Kidney epithelial cell (primary cell): ENCODE data around the gene LCE5A. TPM values are rescaled to one million over a fixed set of nuclear protein-coding genes. Genes with fewer than 3 reads are reported as not detected.
"Not testable (repeated sequence)": the region's sequence is repeated elsewhere in the genome, so short reads cannot be mapped to it uniquely, and the experiment has no call there.

ENCODE experiments used
- DNase-seq: peaks from one replicate; pipeline ENCODE4 v3.0.0-alpha.2; 2010; ENCODE audit warnings: low read depth
- H3K27me3 ChIP-seq: 2 replicates; pipeline ENCODE4 v1.6.0; 2011; ENCODE audit warnings: low read length; ENCODE audit not compliant: control insufficient read depth, insufficient read depth
- H3K36me3 ChIP-seq: 2 replicates; pipeline ENCODE4 v1.5.1; 2011; ENCODE audit warnings: low read length; ENCODE audit not compliant: control insufficient read depth, insufficient read depth
- H3K4me3 ChIP-seq: 2 replicates; pipeline ENCODE4 v1.5.1; 2011; ENCODE audit warnings: low read depth, mild to moderate bottlenecking, control low read depth, low read length
- total RNA-seq: library from RNA; depleted of rRNA; stranded (reverse); fragments of >200 nt; gene quantifications from 2 replicates; pipeline ENCODE4 v1.2.3, GENCODE V29; 2015
- TF ChIP-seq, protein P1 (sequence below): IDR thresholded peaks from 2 replicates; pipeline ENCODE4 v1.5.1; 2011; ENCODE audit warnings: mild to moderate bottlenecking, moderate library complexity, low read length, control low read depth, inconsistent platforms; ENCODE audit not compliant: insufficient read depth, poor library complexity, severe bottlenecking

The LCE5A gene
- total RNA-seq, 1 donor from 2014 or later = not detected

GRCh38 chr1:152535774-152536173 lies 25.2 kb downstream of the LCE5A start:
- no peak for DNase-seq
- no peaks in the 10 kb centered on the region for H3K36me3 ChIP-seq
- no peak overlapping the region for H3K4me3 ChIP-seq
- TF ChIP-seq, protein P1, sequence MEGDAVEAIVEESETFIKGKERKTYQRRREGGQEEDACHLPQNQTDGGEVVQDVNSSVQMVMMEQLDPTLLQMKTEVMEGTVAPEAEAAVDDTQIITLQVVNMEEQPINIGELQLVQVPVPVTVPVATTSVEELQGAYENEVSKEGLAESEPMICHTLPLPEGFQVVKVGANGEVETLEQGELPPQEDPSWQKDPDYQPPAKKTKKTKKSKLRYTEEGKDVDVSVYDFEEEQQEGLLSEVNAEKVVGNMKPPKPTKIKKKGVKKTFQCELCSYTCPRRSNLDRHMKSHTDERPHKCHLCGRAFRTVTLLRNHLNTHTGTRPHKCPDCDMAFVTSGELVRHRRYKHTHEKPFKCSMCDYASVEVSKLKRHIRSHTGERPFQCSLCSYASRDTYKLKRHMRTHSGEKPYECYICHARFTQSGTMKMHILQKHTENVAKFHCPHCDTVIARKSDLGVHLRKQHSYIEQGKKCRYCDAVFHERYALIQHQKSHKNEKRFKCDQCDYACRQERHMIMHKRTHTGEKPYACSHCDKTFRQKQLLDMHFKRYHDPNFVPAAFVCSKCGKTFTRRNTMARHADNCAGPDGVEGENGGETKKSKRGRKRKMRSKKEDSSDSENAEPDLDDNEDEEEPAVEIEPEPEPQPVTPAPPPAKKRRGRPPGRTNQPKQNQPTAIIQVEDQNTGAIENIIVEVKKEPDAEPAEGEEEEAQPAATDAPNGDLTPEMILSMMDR = no peak
- H3K27me3 ChIP-seq = peaks cover 2% of the 10 kb centered on the region

GRCh38 chr1:152537496-152537895 lies 26.9 kb downstream of the LCE5A start:
- Histone ChIP-seq H3K4me3 (no peak overlapping the region), H3K36me3 (no peaks in the 10 kb centered on the region), H3K27me3 (peaks cover 2% of the 10 kb centered on the region)
- DNase-seq = no peak
- TF ChIP-seq, protein P1 = no peak

DNA sequence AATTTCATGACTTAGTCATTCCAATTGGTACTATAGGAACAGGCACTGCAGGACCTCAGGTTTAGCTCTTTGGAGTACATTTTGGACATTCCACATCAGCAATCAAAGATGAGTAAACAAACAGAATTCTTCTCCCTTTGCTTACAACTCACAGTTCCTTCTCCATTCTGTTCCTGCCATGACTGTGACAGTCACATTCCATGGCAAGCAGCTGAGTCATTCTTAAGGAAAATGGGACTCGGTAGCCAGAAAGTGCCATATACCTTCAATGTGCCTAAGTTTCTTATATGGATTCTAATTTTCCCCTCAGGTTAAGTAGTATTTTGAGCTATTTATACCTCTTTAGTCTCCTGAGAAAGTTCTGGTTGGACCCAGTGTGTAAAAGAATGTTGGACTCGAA lies 29.3 kb downstream of the LCE5A start:
- DNase-seq = no peak
- H3K36me3 ChIP-seq = no peaks in the 10 kb centered on the region
- H3K4me3 ChIP-seq = no peak overlapping the region
- TF ChIP-seq, protein P1 = no peak
- H3K27me3 ChIP-seq = peaks cover 2% of the 10 kb centered on the region

- TF ChIP-seq, protein P1 = peak; percentile 2
- DNase-seq = no peak
- Histone ChIP-seq H3K4me3 (no peak overlapping the region), H3K27me3 (no peaks in the 10 kb centered on the region), H3K36me3 (no peaks in the 10 kb centered on the region)
Measured at GRCh38 chr1:152543820-152544219, 33.2 kb downstream of the LCE5A start.

DNA sequence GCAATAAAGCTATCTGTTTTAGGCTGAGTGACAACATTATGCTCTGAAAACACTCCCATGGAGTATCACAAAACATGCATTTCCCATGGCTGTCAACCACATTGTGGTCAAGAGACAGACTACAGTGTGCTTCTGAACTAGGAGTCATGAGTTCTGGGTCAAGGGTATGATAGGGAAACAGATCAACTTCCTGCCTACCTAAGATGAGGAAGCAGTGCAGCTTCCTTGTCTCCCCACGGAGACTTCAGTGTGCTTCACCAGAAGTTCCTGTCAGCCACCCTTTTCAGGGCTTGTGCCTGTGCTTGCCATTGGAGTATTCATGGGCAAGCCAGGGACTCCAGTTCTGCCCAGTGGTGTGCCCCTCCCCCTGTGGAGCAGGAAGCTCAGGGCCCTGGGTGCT lies 36.1 kb downstream of the LCE5A start:
- Histone ChIP-seq H3K4me3 (no peak overlapping the region), H3K36me3 (no peaks in the 10 kb centered on the region), H3K27me3 (no peaks in the 10 kb centered on the region)
- TF ChIP-seq, protein P1 = no peak
- no peak for DNase-seq

DNA sequence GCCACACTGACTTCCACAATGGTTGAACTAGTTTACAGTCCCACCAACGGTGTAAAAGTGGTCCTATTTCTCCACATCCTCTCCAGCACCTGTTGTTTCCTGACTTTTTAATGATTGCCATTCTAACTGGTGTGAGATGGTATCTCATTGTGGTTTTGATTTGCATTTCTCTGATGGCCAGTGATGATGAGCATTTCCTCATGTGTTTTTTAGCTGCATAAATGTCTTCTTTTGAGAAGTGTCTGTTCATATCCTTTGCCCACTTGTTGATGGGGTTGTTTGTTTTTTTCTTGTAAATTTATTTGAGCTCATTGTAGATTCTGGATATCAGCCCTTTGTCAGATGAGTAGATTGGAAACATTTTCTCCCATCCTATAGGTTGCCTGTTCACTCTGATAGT lies 37.8 kb downstream of the LCE5A start:
- H3K4me3 ChIP-seq, H3K27me3 ChIP-seq, DNase-seq, H3K36me3 ChIP-seq: not testable (repeated sequence)

Other genes with a start within 250 kb of the LCE5A start
- not detected in 2 replicates for gene FLG, start 185.6 kb upstream of the LCE5A start, total RNA-seq
- gene FLG2, start 150.8 kb upstream of the LCE5A start, total RNA-seq = not detected in 2 replicates
- not detected in 2 replicates for gene CRNN, start 96.5 kb upstream of the LCE5A start, total RNA-seq
- gene CRCT1, start 3.7 kb downstream of the LCE5A start, total RNA-seq = 0.75 TPM in 1 of 2 replicates, not detected in the other
- not detected in 2 replicates for gene LCE3E, start 56.0 kb downstream of the LCE5A start, total RNA-seq
- not detected in 2 replicates for gene LCE3D, start 69.7 kb downstream of the LCE5A start, total RNA-seq
- gene LCE3C, start 89.4 kb downstream of the LCE5A start, total RNA-seq = not detected in 2 replicates
- not detected in 2 replicates for gene LCE3B, start 103.0 kb downstream of the LCE5A start, total RNA-seq
- gene LCE3A, start 112.3 kb downstream of the LCE5A start, total RNA-seq = not detected in 2 replicates
- gene LCE2D, start 152.6 kb downstream of the LCE5A start, total RNA-seq = not detected in 2 replicates
- gene LCE2C, start 164.5 kb downstream of the LCE5A start, total RNA-seq = not detected in 2 replicates
- gene LCE2B, start 175.3 kb downstream of the LCE5A start, total RNA-seq = not detected in 2 replicates
- gene LCE2A, start 187.5 kb downstream of the LCE5A start, total RNA-seq = not detected in 2 replicates
- gene LCE4A, start 197.4 kb downstream of the LCE5A start, total RNA-seq = not detected in 2 replicates
- gene KPRP, start 247.2 kb downstream of the LCE5A start, total RNA-seq = not detected in 2 replicates